CD4-positive, alpha-beta memory T cell (primary cell): ENCODE results near the gene TOP3B. TPM values are rescaled to one million over a fixed set of nuclear protein-coding genes. Genes with fewer than 3 reads are reported as not detected.

Experiments used
- CTCF ChIA-PET: fragments of 350-600 bp; sonication (Branson Sonifier 250); formaldehyde crosslinking; loops from one replicate; lab custom pipeline; 2021; ENCODE audit warnings: inconsistent platforms; ENCODE audit not compliant: partially characterized antibody; lab: Charles Lee
- POLR2A ChIA-PET: fragments of 350-600 bp; sonication (Branson Sonifier 250); formaldehyde crosslinking; loops from one replicate; lab custom pipeline; 2021; ENCODE audit not compliant: partially characterized antibody; lab: Charles Lee
- DNase-seq, 5 donors: peaks; one replicate each; pipeline versions ENCODE4 v3.0.0 to v3.0.0-alpha.2; 2020 to 2022; ENCODE audit warnings: mixed read lengths in 1 of 5
- H3K27ac ChIP-seq: one replicate; pipeline ENCODE4 v1.7.0; 2013; ENCODE audit warnings: low read depth, low read length
- H3K27me3 ChIP-seq: 2 replicates; pipeline ENCODE4 v1.7.0; 2013; ENCODE audit warnings: mild to moderate bottlenecking, low read length, moderate library complexity; ENCODE audit not compliant: insufficient read depth
- H3K36me3 ChIP-seq: 2 replicates; pipeline ENCODE4 v1.7.0; 2013; ENCODE audit warnings: mild to moderate bottlenecking, low read length, moderate library complexity; ENCODE audit not compliant: insufficient read depth
- H3K4me1 ChIP-seq: 2 replicates; pipeline ENCODE4 v1.7.0; 2013; ENCODE audit warnings: mild to moderate bottlenecking, low read length, moderate library complexity; ENCODE audit not compliant: insufficient read depth
- H3K4me3 ChIP-seq, 2 donors: one replicate each; pipeline ENCODE4 v1.7.0; 2013; ENCODE audit warnings: low read length in 2 of 2, mild to moderate bottlenecking in 1 of 2
- H3K9me3 ChIP-seq, 2 donors: one replicate each; pipeline ENCODE4 v1.7.0; 2013; ENCODE audit warnings: low read length in 2 of 2, control low read depth in 1 of 2; ENCODE audit not compliant: control insufficient read depth in 1 of 2
- H3K27ac Mint-ChIP-seq, 7 donors: one replicate each; pipeline ENCODE4 v1.8.0; 2020 to 2021; ENCODE audit warnings: mixed read lengths in 7 of 7, mild to moderate bottlenecking in 6 of 7, inconsistent platforms in 3 of 7, moderate library complexity in 3 of 7
- H3K27me3 Mint-ChIP-seq, 2 donors: one replicate each; pipeline ENCODE4 v1.8.0; 2020 to 2021; ENCODE audit warnings: mixed read lengths in 2 of 2
- H3K36me3 Mint-ChIP-seq, 2 donors: one replicate each; pipeline ENCODE4 v1.8.0; 2020 to 2021; ENCODE audit warnings: mixed read lengths in 2 of 2, inconsistent platforms in 1 of 2, mild to moderate bottlenecking in 1 of 2
- H3K4me1 Mint-ChIP-seq, 4 donors: one replicate each; pipeline ENCODE4 v1.8.0; 2020 to 2021; ENCODE audit warnings: mixed read lengths in 4 of 4, mild to moderate bottlenecking in 1 of 4
- H3K4me3 Mint-ChIP-seq, 8 donors: one replicate each; pipeline ENCODE4 v1.8.0; 2020 to 2021; ENCODE audit warnings: mixed read lengths in 8 of 8, mild to moderate bottlenecking in 7 of 8, moderate library complexity in 6 of 8, inconsistent platforms in 3 of 8
- H3K9me3 Mint-ChIP-seq, 8 donors: one replicate each; pipeline ENCODE4 v1.8.0; 2020 to 2021; ENCODE audit warnings: mixed read lengths in 8 of 8, mild to moderate bottlenecking in 5 of 8, inconsistent platforms in 3 of 8, moderate library complexity in 1 of 8
- intact Hi-C: fragments of 100-400 bp; cut with micrococcal nuclease; formaldehyde crosslinking; loops from one replicate; pipeline ENCODE4 v1.15.1; 2023
- polyA plus RNA-seq, 2 donors: library from polyadenylated mRNA; unstranded; fragments of 300-500 nt; fragmentation: Illumina TruSeq; gene quantifications; one replicate each; pipeline ENCODE4 v1.2.3, GENCODE V29; 2021
- total RNA-seq, 2 experiments: library from RNA; stranded (reverse); gene quantifications; one replicate each; pipeline ENCODE4 v1.2.3, GENCODE V29; 2021

The TOP3B gene
- total and polyA plus RNA-seq, 4 experiments from 2014 or later = 8.6 to 81.1 (median 46.9) TPM

GRCh38 chr22:21989049-21989448 lies 6.5 kb upstream of the TOP3B start:
- H3K9me3 ChIP-seq = no peaks in the 10 kb centered on the region
- H3K27me3 Mint-ChIP-seq = peaks cover 0 to 6% of the 10 kb centered on the region in 2 donors
- H3K27ac Mint-ChIP-seq = no peak overlapping the region
- POLR2A ChIA-PET = no interaction called here
- no peaks in the 10 kb centered on the region for H3K36me3 ChIP-seq
- CTCF ChIA-PET = no interaction called here
- DNase-seq = no peak
- H3K27me3 ChIP-seq = no peaks in the 10 kb centered on the region
- no peaks in the 10 kb centered on the region for H3K36me3 Mint-ChIP-seq
- H3K4me1 Mint-ChIP-seq = no peaks in the 10 kb centered on the region
- H3K27ac ChIP-seq = no peak overlapping the region
- H3K4me1 ChIP-seq = no peaks in the 10 kb centered on the region
- no peaks in the 10 kb centered on the region for H3K9me3 Mint-ChIP-seq
- no peak overlapping the region for H3K4me3 Mint-ChIP-seq
- no peak overlapping the region for H3K4me3 ChIP-seq
- intact Hi-C loops = no loop called here

GRCh38 chr22:21985214-21985613 lies 2.6 kb upstream of the TOP3B start:
- H3K27me3 Mint-ChIP-seq = peaks cover 0 to 2% of the 10 kb centered on the region in 2 donors
- intact Hi-C loops = no loop called here
- CTCF ChIA-PET = no interaction called here
- no peaks in the 10 kb centered on the region for H3K36me3 Mint-ChIP-seq
- H3K27me3 ChIP-seq = no peaks in the 10 kb centered on the region
- no peak overlapping the region for H3K4me3 Mint-ChIP-seq
- H3K27ac Mint-ChIP-seq = peak overlapping the region in 1 of 7 donors; percentile 83
- peaks cover 8 to 27% (median 19%) of the 10 kb centered on the region in 4 donors for H3K4me1 Mint-ChIP-seq
- no peaks in the 10 kb centered on the region for H3K9me3 ChIP-seq
- H3K4me1 ChIP-seq = peaks cover 17% of the 10 kb centered on the region
- no peak overlapping the region for H3K4me3 ChIP-seq
- H3K27ac ChIP-seq = no peak overlapping the region
- POLR2A ChIA-PET = no interaction called here
- DNase-seq = no peak
- H3K36me3 ChIP-seq = no peaks in the 10 kb centered on the region
- no peaks in the 10 kb centered on the region for H3K9me3 Mint-ChIP-seq

DNA sequence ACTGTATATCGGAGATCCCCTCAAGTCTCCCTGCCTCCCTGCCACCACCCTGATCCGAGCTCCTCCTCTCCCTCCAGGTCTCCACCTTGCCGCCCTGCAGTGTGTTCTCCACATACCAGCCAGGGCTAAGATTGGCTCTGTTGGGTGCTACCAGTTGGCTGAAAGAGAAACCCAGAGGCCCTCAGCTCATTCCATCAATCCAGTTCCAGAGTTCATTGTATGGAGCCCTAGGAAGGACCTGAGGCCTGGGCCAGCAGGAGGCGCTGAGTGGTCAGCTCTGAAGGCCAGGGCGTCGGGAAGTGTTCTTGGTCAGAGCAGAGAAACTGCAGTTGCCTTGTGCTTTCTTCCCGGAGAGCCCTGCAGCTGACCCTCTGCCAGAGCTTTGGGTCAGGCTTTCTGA lies 2.2 kb upstream of the TOP3B start:
- Mint-ChIP-seq H3K27me3 (peaks cover 0 to 2% of the 10 kb centered on the region in 2 donors), H3K9me3 (no peaks in the 10 kb centered on the region), H3K27ac (peak overlapping the region in 2 of 7 donors; percentile 74 to 83), H3K36me3 (no peaks in the 10 kb centered on the region), H3K4me3 (peak overlapping the region in 2 of 8 donors; percentile 25 to 59), H3K4me1 (peaks cover 11 to 31% (median 23%) of the 10 kb centered on the region in 4 donors)
- intact Hi-C loops = no loop called here
- ChIA-PET POLR2A (no interaction called here), CTCF (no interaction called here)
- Histone ChIP-seq H3K4me3 (no peak overlapping the region), H3K9me3 (no peaks in the 10 kb centered on the region), H3K27ac (no peak overlapping the region), H3K4me1 (peaks cover 17% of the 10 kb centered on the region), H3K27me3 (no peaks in the 10 kb centered on the region), H3K36me3 (no peaks in the 10 kb centered on the region)
- no peak for DNase-seq

DNA sequence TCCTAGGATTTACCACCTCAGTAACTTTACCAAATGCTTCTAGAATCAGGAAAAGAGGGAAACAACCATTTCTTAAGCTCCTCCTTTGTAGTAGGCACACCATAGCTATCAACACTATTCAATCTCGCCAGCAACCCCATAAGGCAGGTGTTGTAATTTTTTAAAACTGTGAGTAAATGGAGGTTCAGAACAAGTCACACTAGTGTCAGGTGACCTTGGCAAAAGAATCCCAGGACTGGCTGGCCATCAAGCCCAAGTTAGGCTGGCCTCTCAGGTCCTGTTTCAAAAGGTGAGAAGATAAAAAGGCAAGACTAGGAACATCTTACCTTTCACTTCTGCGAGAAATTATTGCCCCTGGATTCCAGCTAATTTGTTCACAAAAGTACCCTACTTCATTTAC lies 713 bp downstream of the TOP3B start:
- intact Hi-C loops = no loop called here
- ChIA-PET CTCF (interaction anchor here (1.2 to 2.9 kb wide), 2 partner anchors 10 to 15 kb away, joined by 3 to 27 read pairs; no protein-coding TSS in a partner anchor), POLR2A (interaction anchor here (0.8 to 3.4 kb wide), 3 partner anchors 12 to 316 kb away, joined by 4 to 29 read pairs (median 6); partner anchors contain the start of genes PPIL2 and PPM1F)
- no peak for DNase-seq
- Mint-ChIP-seq H3K4me3 (peak overlapping the region; percentile 88 to 93 (median 90)), H3K27me3 (no peaks in the 10 kb centered on the region), H3K27ac (peak overlapping the region; percentile 81 to 92 (median 86)), H3K36me3 (peaks cover 7 to 9% of the 10 kb centered on the region in 2 donors), H3K9me3 (no peaks in the 10 kb centered on the region), H3K4me1 (peaks cover 23 to 51% (median 37%) of the 10 kb centered on the region in 4 donors)
- Histone ChIP-seq H3K9me3 (no peaks in the 10 kb centered on the region), H3K27ac (peak overlapping the region; percentile 68), H3K4me1 (peaks cover 17% of the 10 kb centered on the region), H3K36me3 (no peaks in the 10 kb centered on the region), H3K27me3 (no peaks in the 10 kb centered on the region), H3K4me3 (peak overlapping the region; percentile 77 to 81)

GRCh38 chr22:21980547-21980946 lies 2.0 kb downstream of the TOP3B start:
- ChIA-PET CTCF (interaction anchor here (2.9 kb wide), 1 partner anchor 9 kb away, joined by 27 read pairs; no protein-coding TSS in a partner anchor), POLR2A (interaction anchor here (1.3 to 3.4 kb wide), 2 partner anchors 10 to 18 kb away, joined by 4 to 29 read pairs; no protein-coding TSS in a partner anchor)
- Histone ChIP-seq H3K9me3 (no peaks in the 10 kb centered on the region), H3K4me3 (no peak overlapping the region), H3K4me1 (peaks cover 17% of the 10 kb centered on the region), H3K27ac (no peak overlapping the region), H3K36me3 (no peaks in the 10 kb centered on the region), H3K27me3 (no peaks in the 10 kb centered on the region)
- intact Hi-C loops = no loop called here
- peaks cover 28 to 61% (median 46%) of the 10 kb centered on the region in 4 donors for H3K4me1 Mint-ChIP-seq
- H3K36me3 Mint-ChIP-seq = peaks cover 10 to 12% of the 10 kb centered on the region in 2 donors
- peak overlapping the region in 2 of 7 donors; percentile 47 to 81 for H3K27ac Mint-ChIP-seq
- peak overlapping the region in 4 of 8 donors; percentile 29 to 88 (median 64) for H3K4me3 Mint-ChIP-seq
- H3K27me3 Mint-ChIP-seq = no peaks in the 10 kb centered on the region
- no peaks in the 10 kb centered on the region for H3K9me3 Mint-ChIP-seq
- DNase-seq = no peak

- Mint-ChIP-seq H3K4me1 (peaks cover 28 to 62% (median 47%) of the 10 kb centered on the region in 4 donors), H3K27ac (peak overlapping the region in 3 of 7 donors; percentile 6 to 54 (median 53)), H3K4me3 (peak overlapping the region in 3 of 8 donors; percentile 31 to 59 (median 39)), H3K9me3 (no peaks in the 10 kb centered on the region), H3K36me3 (peaks cover 21 to 26% of the 10 kb centered on the region in 2 donors), H3K27me3 (no peaks in the 10 kb centered on the region)
- Histone ChIP-seq H3K4me3 (no peak overlapping the region), H3K4me1 (peaks cover 17% of the 10 kb centered on the region), H3K27ac (no peak overlapping the region), H3K36me3 (peaks cover 12% of the 10 kb centered on the region), H3K27me3 (no peaks in the 10 kb centered on the region), H3K9me3 (no peaks in the 10 kb centered on the region)
- ChIA-PET POLR2A (no interaction called here), CTCF (no interaction called here)
- intact Hi-C loops = no loop called here
- DNase-seq = no peak
These were observed 3.8 kb downstream of the TOP3B start for GRCh38 chr22:21978564-21979386.

DNA sequence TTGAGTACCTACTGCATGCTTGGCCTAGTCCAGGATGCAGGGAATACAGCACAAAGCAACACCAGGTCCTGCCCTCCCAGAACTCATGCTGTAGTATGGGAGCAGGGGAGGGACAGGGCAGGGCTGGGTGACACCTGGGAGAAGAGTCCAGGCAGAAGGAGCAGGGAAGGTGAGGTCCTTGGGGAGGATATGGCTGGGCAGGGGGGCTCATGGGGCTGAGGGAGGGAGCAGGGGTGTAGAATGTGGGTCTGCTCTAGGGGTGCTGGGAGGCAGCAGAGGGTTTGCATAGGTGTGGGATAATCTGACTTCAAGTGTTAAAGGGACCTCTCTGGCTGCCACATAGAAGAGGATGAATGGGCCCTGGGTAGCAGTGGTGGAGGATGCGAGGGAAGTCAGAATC lies 4.8 kb downstream of the TOP3B start:
- intact Hi-C loops = no loop called here
- POLR2A ChIA-PET = no interaction called here
- Mint-ChIP-seq H3K4me1 (peaks cover 29 to 62% (median 46%) of the 10 kb centered on the region in 4 donors), H3K27ac (peak overlapping the region in 2 of 7 donors; percentile 46 to 67), H3K4me3 (no peak overlapping the region), H3K27me3 (no peaks in the 10 kb centered on the region), H3K36me3 (peaks cover 21 to 36% of the 10 kb centered on the region in 2 donors), H3K9me3 (no peaks in the 10 kb centered on the region)
- DNase-seq = no peak
- no peak overlapping the region for H3K4me3 ChIP-seq
- CTCF ChIA-PET = no interaction called here
- no peaks in the 10 kb centered on the region for H3K27me3 ChIP-seq
- H3K9me3 ChIP-seq = no peaks in the 10 kb centered on the region
- H3K27ac ChIP-seq = no peak overlapping the region
- peaks cover 17% of the 10 kb centered on the region for H3K36me3 ChIP-seq
- peaks cover 17% of the 10 kb centered on the region for H3K4me1 ChIP-seq
